ENCODE results near the gene IL20. TPM values are rescaled to one million over a fixed set of nuclear protein-coding genes. Genes with fewer than 3 reads are reported as not detected.
A peak's percentile ranks its signal among the peaks of the same experiment; 100 is the strongest.

Gene IL20
- total RNA-seq, 2 experiments from 2014 or later = not detected

DNA sequence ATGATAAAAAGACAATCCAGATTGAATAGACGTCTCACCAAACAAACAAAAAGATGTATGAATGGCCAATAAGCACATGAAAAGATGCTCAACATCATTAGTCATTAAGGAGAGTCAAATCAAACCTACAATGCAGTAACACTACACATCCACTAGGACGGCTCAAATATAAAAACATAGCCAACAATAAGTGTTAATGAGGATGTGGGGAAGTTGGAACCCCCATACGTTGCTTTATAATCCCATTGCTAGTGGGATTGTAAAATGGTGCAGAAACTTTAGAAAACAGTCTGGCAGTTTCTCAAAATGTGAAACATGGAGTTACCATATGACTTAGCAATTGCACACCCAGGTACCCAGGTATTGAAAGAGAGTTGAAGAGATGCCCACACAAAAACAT is 17.1 kb downstream of the IL20 start:
- no peaks in the 10 kb centered on the region for H3K9me2 ChIP-seq (ENCODE audit: insufficient read depth, low read length)
- H3K4me1 ChIP-seq (ENCODE audit: insufficient read depth, low read length, poor library complexity, severe bottlenecking) = no peaks in the 10 kb centered on the region
- POLR2A ChIA-PET = no interaction called here
- H3K4me3 ChIP-seq (ENCODE audit: low read depth, low read length, poor library complexity, severe bottlenecking) = no peak overlapping the region
- no peak overlapping the region for H2AFZ ChIP-seq (ENCODE audit: low read length)
- DNase-seq (ENCODE audit: low spot score) = no peak
- H3K27ac ChIP-seq (ENCODE audit: low read depth, low read length, poor library complexity, severe bottlenecking) = no peak overlapping the region
- no peaks in the 10 kb centered on the region for H3K79me2 ChIP-seq (ENCODE audit: insufficient read depth, low read depth, low read length)
- H3K4me2 ChIP-seq (ENCODE audit: low read length) = no peak overlapping the region
- CTCF ChIA-PET (ENCODE audit: unreplicated experiment) = no interaction called here
- intact Hi-C loops (cut with micrococcal nuclease; ENCODE audit: unreplicated experiment) = no loop called here
- no peak for TF ChIP-seq EZH2phosphoT487 (IDR thresholded peaks at IDR 0.05; ENCODE audit: borderline replicate concordance, low read depth, low read length)
- TF ChIP-seq, protein P1, sequence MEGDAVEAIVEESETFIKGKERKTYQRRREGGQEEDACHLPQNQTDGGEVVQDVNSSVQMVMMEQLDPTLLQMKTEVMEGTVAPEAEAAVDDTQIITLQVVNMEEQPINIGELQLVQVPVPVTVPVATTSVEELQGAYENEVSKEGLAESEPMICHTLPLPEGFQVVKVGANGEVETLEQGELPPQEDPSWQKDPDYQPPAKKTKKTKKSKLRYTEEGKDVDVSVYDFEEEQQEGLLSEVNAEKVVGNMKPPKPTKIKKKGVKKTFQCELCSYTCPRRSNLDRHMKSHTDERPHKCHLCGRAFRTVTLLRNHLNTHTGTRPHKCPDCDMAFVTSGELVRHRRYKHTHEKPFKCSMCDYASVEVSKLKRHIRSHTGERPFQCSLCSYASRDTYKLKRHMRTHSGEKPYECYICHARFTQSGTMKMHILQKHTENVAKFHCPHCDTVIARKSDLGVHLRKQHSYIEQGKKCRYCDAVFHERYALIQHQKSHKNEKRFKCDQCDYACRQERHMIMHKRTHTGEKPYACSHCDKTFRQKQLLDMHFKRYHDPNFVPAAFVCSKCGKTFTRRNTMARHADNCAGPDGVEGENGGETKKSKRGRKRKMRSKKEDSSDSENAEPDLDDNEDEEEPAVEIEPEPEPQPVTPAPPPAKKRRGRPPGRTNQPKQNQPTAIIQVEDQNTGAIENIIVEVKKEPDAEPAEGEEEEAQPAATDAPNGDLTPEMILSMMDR (conservative IDR thresholded peaks at IDR 0.05; ENCODE audit: low read length) = peak; percentile 48
- H3K9me3 ChIP-seq (ENCODE audit: low read length) = peaks cover 18% of the 10 kb centered on the region
- H4K20me1 ChIP-seq (ENCODE audit: insufficient read depth, low read length) = no peaks in the 10 kb centered on the region
- H3K36me3 ChIP-seq (ENCODE audit: insufficient read depth, low read length) = no peaks in the 10 kb centered on the region
- no TSS peak for BruUV-seq (replicated peaks)

DNA sequence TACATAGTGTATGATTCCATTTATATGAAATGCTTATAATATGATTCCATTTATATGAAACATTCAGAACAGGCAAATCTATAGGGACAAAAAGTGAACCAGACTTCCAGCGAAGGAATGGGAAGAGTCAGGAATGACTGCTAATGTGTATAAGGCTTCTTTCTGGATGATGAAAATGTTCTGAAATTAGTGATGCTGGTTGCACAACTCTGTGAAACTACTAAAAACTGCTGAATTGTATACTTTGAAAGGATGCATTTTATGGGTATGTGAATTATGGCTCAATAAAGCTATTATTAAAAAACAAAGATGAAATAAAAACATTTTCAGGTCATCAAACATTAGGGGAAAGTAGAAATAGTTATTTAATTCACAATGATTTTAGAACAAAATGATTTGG is 17.7 kb downstream of the IL20 start:
- no peak overlapping the region for H2AFZ ChIP-seq (ENCODE audit: low read length)
- ChIA-PET CTCF (ENCODE audit: unreplicated experiment) (no interaction called here), POLR2A (interaction anchor here (0.7 to 1.0 kb wide), 2 partner anchors 48 to 418 kb away, joined by 3 to 4 read pairs; no protein-coding TSS in a partner anchor)
- no peak overlapping the region for H3K4me3 ChIP-seq (ENCODE audit: low read depth, low read length, poor library complexity, severe bottlenecking)
- intact Hi-C loops (cut with micrococcal nuclease; ENCODE audit: unreplicated experiment) = no loop called here
- H3K9me3 ChIP-seq (ENCODE audit: low read length) = peaks cover 12% of the 10 kb centered on the region; the same call in 1 of the 2 replicates
- no peaks in the 10 kb centered on the region for H3K4me1 ChIP-seq (ENCODE audit: insufficient read depth, low read length, poor library complexity, severe bottlenecking)
- BruUV-seq (replicated peaks) = no TSS peak
- H3K36me3 ChIP-seq (ENCODE audit: insufficient read depth, low read length) = no peaks in the 10 kb centered on the region
- no peaks in the 10 kb centered on the region for H4K20me1 ChIP-seq (ENCODE audit: insufficient read depth, low read length)
- DNase-seq (ENCODE audit: low spot score) = no peak
- H3K9me2 ChIP-seq (ENCODE audit: insufficient read depth, low read length) = no peaks in the 10 kb centered on the region
- no peak overlapping the region for H3K27ac ChIP-seq (ENCODE audit: low read depth, low read length, poor library complexity, severe bottlenecking)
- H3K4me2 ChIP-seq (ENCODE audit: low read length) = no peak overlapping the region
- H3K79me2 ChIP-seq (ENCODE audit: insufficient read depth, low read depth, low read length) = no peaks in the 10 kb centered on the region
- TF ChIP-seq EZH2phosphoT487 (IDR thresholded peaks at IDR 0.05; ENCODE audit: borderline replicate concordance, low read depth, low read length) = no peak
- TF ChIP-seq, protein P1 (conservative IDR thresholded peaks at IDR 0.05; ENCODE audit: low read length) = no peak

GRCh38 chr1:206883876-206884275 is 18.5 kb downstream of the IL20 start:
- Histone ChIP-seq H3K9me3 (ENCODE audit: low read length) (peaks cover 5% of the 10 kb centered on the region; the same call in 1 of the 2 replicates), H3K4me3 (ENCODE audit: low read depth, low read length, poor library complexity, severe bottlenecking) (no peak overlapping the region), H3K27ac (ENCODE audit: low read depth, low read length, poor library complexity, severe bottlenecking) (no peak overlapping the region), H3K36me3 (ENCODE audit: insufficient read depth, low read length) (no peaks in the 10 kb centered on the region), H3K4me1 (ENCODE audit: insufficient read depth, low read length, poor library complexity, severe bottlenecking) (no peaks in the 10 kb centered on the region), H3K79me2 (ENCODE audit: insufficient read depth, low read depth, low read length) (no peaks in the 10 kb centered on the region), H2AFZ (ENCODE audit: low read length) (no peak overlapping the region), H3K9me2 (ENCODE audit: insufficient read depth, low read length) (no peaks in the 10 kb centered on the region), H3K4me2 (ENCODE audit: low read length) (no peak overlapping the region), H4K20me1 (ENCODE audit: insufficient read depth, low read length) (no peaks in the 10 kb centered on the region)
- ChIA-PET CTCF (ENCODE audit: unreplicated experiment) (no interaction called here), POLR2A (interaction anchor here (0.6 to 1.0 kb wide), 2 partner anchors 45 to 49 kb away, joined by 3 to 6 read pairs; no protein-coding TSS in a partner anchor)
- no peak for DNase-seq (ENCODE audit: low spot score)
- intact Hi-C loops (cut with micrococcal nuclease; ENCODE audit: unreplicated experiment) = no loop called here
- no TSS peak for BruUV-seq (replicated peaks)
- no peak for TF ChIP-seq EZH2phosphoT487 (IDR thresholded peaks at IDR 0.05; ENCODE audit: borderline replicate concordance, low read depth, low read length)
- TF ChIP-seq, protein P1 (conservative IDR thresholded peaks at IDR 0.05; ENCODE audit: low read length) = no peak

All from OCI-LY7 (cell line).